ENCODE measurements around the gene CIB4. TPM values are rescaled to one million over a fixed set of nuclear protein-coding genes. Genes with fewer than 3 reads are reported as not detected.

CIB4 gene
- total RNA-seq, 2 donors from 2014 or later = 0.46 TPM; not detected in 1

GRCh38 chr2:26616706-26617587, 24.2 kb downstream of the CIB4 start:
- WGBS = 70% methylated on average over 10 of the region's 10 CpGs
- Histone ChIP-seq H3K9me3 (no peaks in the 10 kb centered on the region), H3K27ac (no peak overlapping the region), H3K27me3 (replicated peaks; ENCODE audit: insufficient read depth) (no peaks in the 10 kb centered on the region), H3K4me1 (replicated peaks) (no peaks in the 10 kb centered on the region), H3K36me3 (no peaks in the 10 kb centered on the region), H3K4me3 (no peak overlapping the region)
- intact Hi-C loops (cut with DNase I) = no loop called here
- DNase-seq (ENCODE audit: low spot score) = no peak
- TF ChIP-seq POLR2A (IDR thresholded peaks at IDR 0.05) = no peak
- TF ChIP-seq, protein P1, sequence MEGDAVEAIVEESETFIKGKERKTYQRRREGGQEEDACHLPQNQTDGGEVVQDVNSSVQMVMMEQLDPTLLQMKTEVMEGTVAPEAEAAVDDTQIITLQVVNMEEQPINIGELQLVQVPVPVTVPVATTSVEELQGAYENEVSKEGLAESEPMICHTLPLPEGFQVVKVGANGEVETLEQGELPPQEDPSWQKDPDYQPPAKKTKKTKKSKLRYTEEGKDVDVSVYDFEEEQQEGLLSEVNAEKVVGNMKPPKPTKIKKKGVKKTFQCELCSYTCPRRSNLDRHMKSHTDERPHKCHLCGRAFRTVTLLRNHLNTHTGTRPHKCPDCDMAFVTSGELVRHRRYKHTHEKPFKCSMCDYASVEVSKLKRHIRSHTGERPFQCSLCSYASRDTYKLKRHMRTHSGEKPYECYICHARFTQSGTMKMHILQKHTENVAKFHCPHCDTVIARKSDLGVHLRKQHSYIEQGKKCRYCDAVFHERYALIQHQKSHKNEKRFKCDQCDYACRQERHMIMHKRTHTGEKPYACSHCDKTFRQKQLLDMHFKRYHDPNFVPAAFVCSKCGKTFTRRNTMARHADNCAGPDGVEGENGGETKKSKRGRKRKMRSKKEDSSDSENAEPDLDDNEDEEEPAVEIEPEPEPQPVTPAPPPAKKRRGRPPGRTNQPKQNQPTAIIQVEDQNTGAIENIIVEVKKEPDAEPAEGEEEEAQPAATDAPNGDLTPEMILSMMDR (IDR thresholded peaks at IDR 0.05) = no peak
- TF ChIP-seq POLR2AphosphoS5 (IDR thresholded peaks at IDR 0.05) = no peak

- Histone ChIP-seq H3K27ac (no peak overlapping the region), H3K4me3 (no peak overlapping the region), H3K27me3 (replicated peaks; ENCODE audit: insufficient read depth) (no peaks in the 10 kb centered on the region), H3K9me3 (no peaks in the 10 kb centered on the region), H3K36me3 (no peaks in the 10 kb centered on the region), H3K4me1 (replicated peaks) (no peaks in the 10 kb centered on the region)
- 57% methylated on average over 17 of the region's 18 CpGs for WGBS
- intact Hi-C loops (cut with DNase I) = no loop called here
- TF ChIP-seq POLR2A (IDR thresholded peaks at IDR 0.05) (no peak), POLR2AphosphoS5 (IDR thresholded peaks at IDR 0.05) (no peak)
- TF ChIP-seq, protein P1 (IDR thresholded peaks at IDR 0.05) = no peak
- DNase-seq (ENCODE audit: low spot score) = no peak
Measured at GRCh38 chr2:26615860-26616705, 25.1 kb downstream of the CIB4 start.

- WGBS = 76% methylated on average over 10 of the region's 10 CpGs
- H3K4me3 ChIP-seq = no peak overlapping the region
- no peaks in the 10 kb centered on the region for H3K27me3 ChIP-seq (replicated peaks; ENCODE audit: insufficient read depth)
- no peak for TF ChIP-seq POLR2A (IDR thresholded peaks at IDR 0.05)
- TF ChIP-seq, protein P1 (IDR thresholded peaks at IDR 0.05) = no peak
- TF ChIP-seq POLR2AphosphoS5 (IDR thresholded peaks at IDR 0.05) = no peak
- intact Hi-C loops (cut with DNase I) = no loop called here
- no peaks in the 10 kb centered on the region for H3K9me3 ChIP-seq
- H3K27ac ChIP-seq = no peak overlapping the region
- H3K36me3 ChIP-seq = no peaks in the 10 kb centered on the region
- DNase-seq (ENCODE audit: low spot score) = no peak
- H3K4me1 ChIP-seq (replicated peaks) = no peaks in the 10 kb centered on the region
Measured at GRCh38 chr2:26615336-26615859, 25.8 kb downstream of the CIB4 start.

DNA sequence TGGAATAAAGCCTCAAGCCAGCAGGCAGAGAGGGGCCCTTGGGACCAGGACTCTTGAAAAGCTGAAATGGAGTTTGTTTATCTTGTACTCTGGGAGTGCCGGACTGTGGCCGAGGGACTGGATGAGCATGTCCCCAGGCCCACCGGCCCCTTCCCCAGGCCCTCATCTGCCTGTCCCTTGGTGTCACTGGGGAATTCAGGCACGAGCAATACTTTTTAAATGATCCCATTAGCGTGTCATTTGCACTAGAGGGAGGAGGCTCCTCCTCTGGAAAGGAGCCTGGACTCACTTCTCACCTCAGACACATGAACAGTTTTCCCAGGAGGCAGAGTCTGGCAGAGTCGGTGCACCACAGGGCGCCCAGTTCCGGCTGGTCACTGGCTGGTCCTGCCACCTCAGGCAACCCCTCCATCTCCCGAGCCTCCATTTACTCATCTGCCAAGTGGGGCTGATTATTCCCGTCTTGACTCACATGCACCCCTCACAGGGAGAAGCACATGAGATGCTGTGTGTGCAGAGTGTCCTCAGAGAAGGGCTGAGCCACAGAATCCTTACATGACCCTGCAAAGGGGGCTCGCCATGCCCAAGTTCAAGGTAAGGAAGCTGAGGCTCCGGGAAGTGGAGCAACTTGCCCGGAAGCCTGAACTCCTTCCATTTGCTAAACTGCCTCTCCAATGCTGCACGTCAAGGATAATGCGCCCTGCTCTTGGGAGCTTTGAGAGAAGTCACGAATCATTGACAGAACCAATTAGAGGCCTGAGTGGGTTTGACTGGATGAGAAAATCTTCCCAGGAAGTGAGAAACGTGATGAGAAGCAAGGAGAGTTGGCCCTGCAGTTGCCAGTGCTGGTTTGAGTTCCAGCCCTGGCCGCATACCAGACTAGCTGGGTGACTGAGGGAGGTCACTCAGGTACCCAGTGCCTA, 26.7 kb downstream of the CIB4 start:
- Histone ChIP-seq H3K9me3 (no peaks in the 10 kb centered on the region), H3K4me3 (no peak overlapping the region), H3K4me1 (replicated peaks) (no peaks in the 10 kb centered on the region), H3K36me3 (no peaks in the 10 kb centered on the region), H3K27ac (no peak overlapping the region), H3K27me3 (replicated peaks; ENCODE audit: insufficient read depth) (no peaks in the 10 kb centered on the region)
- no peak for TF ChIP-seq POLR2A (IDR thresholded peaks at IDR 0.05)
- TF ChIP-seq POLR2AphosphoS5 (IDR thresholded peaks at IDR 0.05) = no peak
- TF ChIP-seq, protein P1 (IDR thresholded peaks at IDR 0.05) = no peak
- intact Hi-C loops (cut with DNase I) = loop anchor here (5.0 kb wide), 1 partner anchor 38 kb away; no protein-coding TSS in a partner anchor
- no peak for DNase-seq (ENCODE audit: low spot score)
- WGBS = 60% methylated on average over 18 of the region's 18 CpGs

Measured in prostate gland (tissue), 2 donors.